ENCODE data around the gene CCDC192. TPM values are rescaled to one million over a fixed set of nuclear protein-coding genes. Genes with fewer than 3 reads are reported as not detected.
"Not testable (repeated sequence)": the region's sequence is repeated elsewhere in the genome, so short reads cannot be mapped to it uniquely, and the experiment has no call there.

The CCDC192 gene
- total and polyA plus RNA-seq, 3 experiments from 2014 or later = not detected

DNA sequence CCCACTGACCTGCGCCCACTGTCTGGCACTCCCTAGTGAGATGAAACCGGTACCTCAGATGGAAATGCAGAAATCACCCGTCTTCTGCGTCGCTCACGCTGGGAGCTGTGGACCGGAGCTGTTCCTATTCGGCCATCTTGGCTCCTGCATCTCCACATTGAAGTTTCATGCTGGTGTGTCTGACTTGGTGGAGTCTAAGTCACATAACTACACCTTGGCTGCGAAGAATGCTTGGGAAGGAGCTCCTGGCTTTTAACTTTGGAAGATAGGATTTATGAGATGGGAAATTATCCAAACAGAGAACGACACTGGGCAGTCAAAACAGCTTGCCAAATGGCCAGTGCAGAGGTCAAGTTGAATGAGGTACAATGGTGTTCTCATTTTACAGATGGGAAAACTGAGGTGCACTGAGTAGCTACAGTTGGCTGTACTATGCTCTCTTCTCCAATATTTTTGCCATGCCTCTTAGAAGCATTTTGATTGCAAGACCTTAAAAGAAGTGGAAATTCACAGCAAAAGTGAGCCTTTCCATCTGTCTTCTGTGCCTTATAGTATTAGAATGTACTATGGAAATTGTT is 36.7 kb downstream of the CCDC192 start:
- H3K9me3 Mint-ChIP-seq = peaks cover 0 to 4% (median 0%) of the 10 kb centered on the region in 5 donors
- POLR2A ChIA-PET = no interaction called here
- H3K27ac Mint-ChIP-seq = peak overlapping the region in 1 of 8 donors; percentile 83

DNA sequence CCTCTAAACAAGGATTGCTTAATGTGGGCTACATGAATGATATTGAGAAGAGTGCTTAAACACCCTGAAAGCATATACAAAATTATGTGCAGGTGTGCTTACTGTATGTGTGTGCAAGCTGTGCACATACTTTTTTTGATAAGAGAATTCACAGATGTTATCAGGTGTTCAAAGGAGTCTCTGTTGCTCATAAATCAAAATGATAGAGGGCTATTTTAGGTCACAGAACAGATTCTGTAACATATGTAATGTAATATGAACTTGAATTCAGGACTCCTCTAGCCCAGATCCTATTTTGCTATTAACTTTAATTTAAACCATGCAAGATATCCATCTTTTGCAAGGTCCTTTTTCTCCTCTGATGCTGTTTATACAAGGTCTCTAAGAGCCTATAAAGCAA is 38.2 kb downstream of the CCDC192 start:
- Histone ChIP-seq H3K36me3 (ENCODE audit: insufficient read depth, low read length) (no peaks in the 10 kb centered on the region), H3K4me3 (ENCODE audit: low read length) (no peak overlapping the region), H3K27me3 (ENCODE audit: insufficient read depth, low read length, poor library complexity, severe bottlenecking) (no peaks in the 10 kb centered on the region), H3K27ac (ENCODE audit: low read depth, low read length) (no peak overlapping the region), H3K9me3 (ENCODE audit: low read length) (no peaks in the 10 kb centered on the region), H3K4me1 (ENCODE audit: insufficient read depth, low read length) (no peaks in the 10 kb centered on the region)
- no peak overlapping the region for H3K27ac Mint-ChIP-seq
- peaks cover 6 to 19% of the 10 kb centered on the region in 2 donors for H3K27me3 Mint-ChIP-seq
- ChIA-PET POLR2A (no interaction called here), CTCF (no interaction called here)
- H3K4me3 Mint-ChIP-seq = no peak overlapping the region
- no peaks in the 10 kb centered on the region for H3K36me3 Mint-ChIP-seq
- DNase-seq = no peak
- peaks cover 0 to 7% (median 0%) of the 10 kb centered on the region in 3 donors for H3K4me1 Mint-ChIP-seq
- peaks cover 0 to 4% (median 0%) of the 10 kb centered on the region in 5 donors for H3K9me3 Mint-ChIP-seq

More for the DNA sequence above, 36.7 kb downstream of the CCDC192 start:
- H3K9me3 ChIP-seq (ENCODE audit: low read length) = no peaks in the 10 kb centered on the region
- H3K4me1 ChIP-seq (ENCODE audit: insufficient read depth, low read length) = no peaks in the 10 kb centered on the region
- Mint-ChIP-seq H3K27me3 (peaks cover 6 to 19% of the 10 kb centered on the region in 2 donors), H3K4me1 (peaks cover 0 to 7% (median 0%) of the 10 kb centered on the region in 3 donors), H3K4me3 (peak overlapping the region in 1 of 7 donors; percentile 46), H3K36me3 (no peaks in the 10 kb centered on the region)
- no peak for DNase-seq
- H3K4me3 ChIP-seq (ENCODE audit: low read length) = no peak overlapping the region
- CTCF ChIA-PET = no interaction called here
- no peaks in the 10 kb centered on the region for H3K27me3 ChIP-seq (ENCODE audit: insufficient read depth, low read length, poor library complexity, severe bottlenecking)
- no peaks in the 10 kb centered on the region for H3K36me3 ChIP-seq (ENCODE audit: insufficient read depth, low read length)
- no peak overlapping the region for H3K27ac ChIP-seq (ENCODE audit: low read depth, low read length)

DNA sequence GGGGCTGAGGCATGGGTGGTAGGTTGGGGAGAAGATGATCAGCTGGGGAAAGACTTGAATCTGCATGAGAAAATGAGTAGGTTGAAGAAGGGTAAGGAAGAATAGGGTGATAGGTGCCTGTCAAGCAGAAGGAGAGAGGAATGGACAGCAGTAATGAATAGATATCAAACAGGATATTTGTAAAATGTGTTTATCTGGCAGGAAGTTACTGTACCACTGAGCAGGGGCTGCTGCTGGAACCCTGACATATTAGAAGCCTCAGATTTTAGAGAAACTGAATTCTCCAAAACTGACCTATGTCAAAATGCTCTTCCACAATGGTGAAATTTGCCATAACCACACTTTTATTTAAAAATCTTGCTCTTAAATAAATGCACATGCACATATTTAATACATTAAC is 41.0 kb downstream of the CCDC192 start:
- Histone ChIP-seq H3K4me1 (ENCODE audit: insufficient read depth, low read length) (no peaks in the 10 kb centered on the region), H3K4me3 (ENCODE audit: low read length) (no peak overlapping the region), H3K36me3 (ENCODE audit: insufficient read depth, low read length) (no peaks in the 10 kb centered on the region), H3K27me3 (ENCODE audit: insufficient read depth, low read length, poor library complexity, severe bottlenecking) (no peaks in the 10 kb centered on the region), H3K9me3 (ENCODE audit: low read length) (no peaks in the 10 kb centered on the region), H3K27ac (ENCODE audit: low read depth, low read length) (no peak overlapping the region)
- Mint-ChIP-seq H3K9me3 (peaks cover 0 to 2% (median 0%) of the 10 kb centered on the region in 5 donors), H3K4me3 (no peak overlapping the region), H3K27me3 (peaks cover 5 to 19% of the 10 kb centered on the region in 2 donors), H3K27ac (no peak overlapping the region), H3K4me1 (peaks cover 0 to 7% (median 0%) of the 10 kb centered on the region in 3 donors), H3K36me3 (no peaks in the 10 kb centered on the region)
- no peak for DNase-seq
- CTCF ChIA-PET = no interaction called here
- POLR2A ChIA-PET = no interaction called here

DNA sequence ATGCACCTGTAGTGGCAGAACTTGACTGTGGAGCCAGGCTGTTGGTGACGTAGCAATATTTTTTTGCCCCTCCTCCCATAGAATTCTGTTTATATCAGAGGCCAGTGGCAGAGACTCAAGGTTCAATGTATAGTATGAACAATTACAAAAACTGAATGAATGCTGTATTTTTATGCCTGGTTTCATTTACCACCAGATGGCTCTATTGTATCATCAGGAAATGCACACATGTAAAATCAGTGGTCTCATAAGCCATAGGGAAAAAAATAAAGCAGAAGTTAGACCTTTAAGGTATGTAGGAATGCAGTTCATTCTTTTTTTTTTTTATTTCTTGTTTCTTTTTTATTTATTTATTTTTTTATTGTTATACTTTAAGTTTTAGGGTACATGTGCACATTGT is 43.6 kb downstream of the CCDC192 start:
- Mint-ChIP-seq H3K4me1 (no peaks in the 10 kb centered on the region), H3K36me3 (no peaks in the 10 kb centered on the region), H3K27me3 (peaks cover under 1 to 13% of the 10 kb centered on the region in 2 donors), H3K9me3 (no peaks in the 10 kb centered on the region), H3K4me3 (no peak overlapping the region), H3K27ac (no peak overlapping the region)
- DNase-seq = no peak
- ChIA-PET POLR2A (no interaction called here), CTCF (no interaction called here)
- Histone ChIP-seq H3K4me3 (ENCODE audit: low read length) (no peak overlapping the region), H3K9me3 (ENCODE audit: low read length) (no peaks in the 10 kb centered on the region), H3K36me3 (ENCODE audit: insufficient read depth, low read length) (no peaks in the 10 kb centered on the region), H3K27me3 (ENCODE audit: insufficient read depth, low read length, poor library complexity, severe bottlenecking) (no peaks in the 10 kb centered on the region), H3K27ac (ENCODE audit: low read depth, low read length) (no peak overlapping the region), H3K4me1 (ENCODE audit: insufficient read depth, low read length) (no peaks in the 10 kb centered on the region)

DNA sequence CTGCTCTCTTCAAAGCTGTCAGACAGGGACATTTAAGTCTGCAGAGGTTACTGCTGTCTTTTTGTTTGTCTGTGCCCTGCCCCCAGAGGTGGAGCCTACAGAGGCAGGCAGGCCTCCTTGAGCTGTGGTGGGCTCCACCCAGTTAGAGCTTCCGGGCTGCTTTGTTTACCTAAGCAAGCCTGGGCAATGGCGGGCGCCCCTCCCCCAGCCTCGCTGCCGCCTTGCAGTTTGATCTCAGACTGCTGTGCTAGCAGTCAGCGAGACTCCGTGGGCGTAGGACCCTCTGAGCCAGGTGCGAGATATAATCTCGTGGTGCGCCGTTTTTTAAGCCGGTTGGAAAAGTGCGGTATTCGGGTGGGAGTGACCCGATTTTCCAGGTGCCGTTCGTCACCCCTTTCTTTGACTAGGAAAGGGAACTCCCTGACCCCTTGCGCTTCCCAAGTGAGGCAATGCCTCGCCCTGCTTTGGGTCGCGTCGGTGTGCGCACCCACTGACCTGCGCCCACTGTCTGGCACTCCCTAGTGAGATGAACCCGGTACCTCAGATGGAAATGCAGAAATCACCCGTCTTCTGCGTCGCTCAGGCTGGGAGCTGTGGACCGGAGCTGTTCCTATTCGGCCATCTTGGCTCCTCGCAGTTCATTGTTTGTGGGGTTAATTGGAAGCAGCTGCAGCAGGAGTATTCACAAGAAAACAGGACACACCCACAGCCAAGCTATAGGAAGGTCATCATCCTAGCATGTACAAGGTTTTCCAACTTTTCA is 49.5 kb downstream of the CCDC192 start:
- H3K4me1 Mint-ChIP-seq; H3K9me3 ChIP-seq (ENCODE audit: low read length); POLR2A ChIA-PET; H3K27ac ChIP-seq (ENCODE audit: low read depth, low read length); H3K27me3 Mint-ChIP-seq; H3K36me3 Mint-ChIP-seq; H3K27me3 ChIP-seq (ENCODE audit: insufficient read depth, low read length, poor library complexity, severe bottlenecking); H3K4me1 ChIP-seq (ENCODE audit: insufficient read depth, low read length); H3K36me3 ChIP-seq (ENCODE audit: insufficient read depth, low read length); H3K9me3 Mint-ChIP-seq; H3K4me3 ChIP-seq (ENCODE audit: low read length): not testable (repeated sequence)
- CTCF ChIA-PET = interaction anchor here (0.6 kb wide), 1 partner anchor 9 kb away, joined by 3 read pairs; no protein-coding TSS in a partner anchor
- Mint-ChIP-seq H3K4me3 (peak overlapping the region; percentile 55 to 75 (median 66)), H3K27ac (peak overlapping the region in 5 of 8 donors; percentile 63 to 74 (median 72))
- peak in 1 of 5 donors; percentile 10 for DNase-seq

DNA sequence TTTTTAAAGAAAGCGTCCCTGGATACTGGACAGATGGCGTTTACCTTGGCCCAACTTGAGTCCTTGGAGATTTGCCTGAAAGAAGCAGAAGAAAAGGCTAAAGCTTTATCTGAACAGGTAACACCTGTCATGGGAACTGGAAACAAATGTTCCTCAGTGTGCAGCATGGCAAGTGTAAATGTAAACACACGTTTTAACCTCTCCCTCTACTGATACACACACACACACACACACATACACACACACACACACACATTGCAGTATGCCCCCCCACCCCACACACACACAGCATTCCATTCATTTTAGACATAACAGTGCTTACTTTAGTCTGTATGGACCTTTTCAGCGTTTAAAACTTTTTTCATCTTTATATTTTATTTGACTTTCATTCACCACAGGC is 51.1 kb downstream of the CCDC192 start:
- ChIA-PET POLR2A (no interaction called here), CTCF (no interaction called here)
- H3K36me3 Mint-ChIP-seq = no peaks in the 10 kb centered on the region

DNA sequence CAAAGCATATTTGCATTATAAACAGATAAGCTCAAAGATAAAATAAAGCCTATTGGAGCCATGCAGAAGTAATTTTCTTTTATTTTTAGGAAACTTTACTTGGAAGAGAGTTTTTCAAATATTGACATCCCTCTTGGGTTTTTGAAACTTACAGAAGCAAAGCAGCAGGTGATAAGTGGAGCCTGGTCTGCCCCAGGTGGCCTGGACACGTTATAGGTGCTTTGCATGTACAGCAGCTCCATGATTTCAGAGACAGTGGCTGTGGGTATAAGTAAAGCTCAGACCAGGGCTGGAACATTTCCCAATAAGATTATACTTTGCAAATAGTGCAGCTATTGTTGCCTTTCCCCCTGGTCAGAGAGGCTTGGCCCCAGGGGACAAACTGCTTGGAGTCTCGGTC is 51.5 kb downstream of the CCDC192 start:
- no peaks in the 10 kb centered on the region for H3K27me3 ChIP-seq (ENCODE audit: insufficient read depth, low read length, poor library complexity, severe bottlenecking)
- no peak overlapping the region for H3K4me3 ChIP-seq (ENCODE audit: low read length)
- peak overlapping the region in 1 of 8 donors; percentile 5 for H3K27ac Mint-ChIP-seq
- no peaks in the 10 kb centered on the region for H3K4me1 ChIP-seq (ENCODE audit: insufficient read depth, low read length)
- H3K27me3 Mint-ChIP-seq = peaks cover 0 to 1% of the 10 kb centered on the region in 2 donors
- no peaks in the 10 kb centered on the region for H3K9me3 Mint-ChIP-seq
- H3K36me3 Mint-ChIP-seq = no peaks in the 10 kb centered on the region
- POLR2A ChIA-PET = no interaction called here
- H3K36me3 ChIP-seq (ENCODE audit: insufficient read depth, low read length) = no peaks in the 10 kb centered on the region
- H3K4me1 Mint-ChIP-seq = peaks cover 0 to 4% (median 0%) of the 10 kb centered on the region in 3 donors
- CTCF ChIA-PET = no interaction called here
- no peak overlapping the region for H3K4me3 Mint-ChIP-seq
- no peak for DNase-seq
- no peaks in the 10 kb centered on the region for H3K9me3 ChIP-seq (ENCODE audit: low read length)
- H3K27ac ChIP-seq (ENCODE audit: low read depth, low read length) = no peak overlapping the region

More for the DNA sequence above, 51.1 kb downstream of the CCDC192 start:
- no peak for DNase-seq
- no peak overlapping the region for H3K27ac ChIP-seq (ENCODE audit: low read depth, low read length)
- H3K27me3 Mint-ChIP-seq = no peaks in the 10 kb centered on the region
- no peaks in the 10 kb centered on the region for H3K9me3 ChIP-seq (ENCODE audit: low read length)
- H3K4me3 Mint-ChIP-seq = peak overlapping the region in 1 of 7 donors; percentile 20
- no peaks in the 10 kb centered on the region for H3K9me3 Mint-ChIP-seq
- H3K4me3 ChIP-seq (ENCODE audit: low read length) = no peak overlapping the region
- H3K4me1 ChIP-seq (ENCODE audit: insufficient read depth, low read length) = no peaks in the 10 kb centered on the region
- peaks cover 0 to 4% (median 0%) of the 10 kb centered on the region in 3 donors for H3K4me1 Mint-ChIP-seq
- H3K27ac Mint-ChIP-seq = no peak overlapping the region
- H3K36me3 ChIP-seq (ENCODE audit: insufficient read depth, low read length) = no peaks in the 10 kb centered on the region
- H3K27me3 ChIP-seq (ENCODE audit: insufficient read depth, low read length, poor library complexity, severe bottlenecking) = no peaks in the 10 kb centered on the region

DNA sequence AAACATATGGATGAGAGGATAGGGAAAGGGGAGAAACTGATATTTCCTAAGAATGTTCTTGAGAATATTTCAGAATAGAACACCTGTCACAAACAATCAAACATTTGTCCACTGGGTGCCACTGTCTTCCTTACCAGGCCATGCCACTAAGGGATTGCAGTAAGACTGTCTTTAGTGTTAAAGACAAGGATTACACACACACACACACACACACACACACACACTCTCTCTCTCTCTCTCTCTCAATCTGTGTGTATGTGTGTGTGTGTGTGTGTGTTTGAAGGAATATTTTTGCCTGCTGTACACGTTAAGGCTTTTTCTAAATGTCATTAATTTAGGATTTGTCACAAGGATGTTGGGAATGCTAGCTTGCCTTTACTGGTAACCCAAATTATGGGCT is 54.4 kb downstream of the CCDC192 start:
- ChIA-PET POLR2A (no interaction called here), CTCF (interaction anchor here (0.9 to 1.4 kb wide), 3 partner anchors 321 to 444 kb away, joined by 3 to 7 read pairs (median 5); no protein-coding TSS in a partner anchor)
- Mint-ChIP-seq H3K4me1 (peaks cover 0 to 4% (median 0%) of the 10 kb centered on the region in 3 donors), H3K36me3 (no peaks in the 10 kb centered on the region), H3K4me3 (no peak overlapping the region), H3K27me3 (peaks cover 0 to 1% of the 10 kb centered on the region in 2 donors), H3K9me3 (no peaks in the 10 kb centered on the region), H3K27ac (peak overlapping the region in 1 of 8 donors; percentile 53)
- H3K36me3 ChIP-seq (ENCODE audit: insufficient read depth, low read length) = no peaks in the 10 kb centered on the region
- peak in 1 of 5 donors; percentile 5 for DNase-seq
- H3K4me1 ChIP-seq (ENCODE audit: insufficient read depth, low read length) = no peaks in the 10 kb centered on the region
- no peak overlapping the region for H3K4me3 ChIP-seq (ENCODE audit: low read length)
- H3K9me3 ChIP-seq (ENCODE audit: low read length) = no peaks in the 10 kb centered on the region
- no peak overlapping the region for H3K27ac ChIP-seq (ENCODE audit: low read depth, low read length)
- no peaks in the 10 kb centered on the region for H3K27me3 ChIP-seq (ENCODE audit: insufficient read depth, low read length, poor library complexity, severe bottlenecking)
